SKM-1 (cell line): ENCODE results near the gene PCP4L1.

ENCODE experiments used
- DNase-seq: peaks from one replicate; lab custom pipeline; 2025; ENCODE audit not compliant: unreplicated experiment; lab: John Stamatoyannopoulos, UW

Gene PCP4L1

GRCh38 chr1:161265305-161265704, 6.8 kb downstream of the PCP4L1 start:
- DNase-seq: no peak

GRCh38 chr1:161266202-161266601, 7.7 kb downstream of the PCP4L1 start:
- DNase-seq: no peak

- no peak for DNase-seq
These were observed 8.3 kb downstream of the PCP4L1 start for GRCh38 chr1:161266836-161267235.

GRCh38 chr1:161267321-161267720, 8.8 kb downstream of the PCP4L1 start:
- DNase-seq: peak; percentile 86

- DNase-seq: no peak
These were observed 14.9 kb downstream of the PCP4L1 start for GRCh38 chr1:161273402-161273801.

GRCh38 chr1:161274874-161275273, 16.3 kb downstream of the PCP4L1 start:
- no peak for DNase-seq

GRCh38 chr1:161282991-161283390, 24.4 kb downstream of the PCP4L1 start:
- DNase-seq: no peak

GRCh38 chr1:161285113-161285512, 26.6 kb downstream of the PCP4L1 start:
- DNase-seq: no peak

- DNase-seq: no peak
These were observed 27.0 kb downstream of the PCP4L1 start for GRCh38 chr1:161285521-161285920.

GRCh38 chr1:161287482-161288054, 29.0 kb downstream of the PCP4L1 start:
- DNase-seq: no peak

GRCh38 chr1:161290779-161291178, 32.2 kb downstream of the PCP4L1 start:
- no peak for DNase-seq

- no peak for DNase-seq
These were observed 38.9 kb downstream of the PCP4L1 start for GRCh38 chr1:161297415-161297814.

GRCh38 chr1:161298116-161298515, 39.6 kb downstream of the PCP4L1 start:
- DNase-seq: peak; percentile 71

- no peak for DNase-seq
These were observed 40.8 kb downstream of the PCP4L1 start for GRCh38 chr1:161299347-161299746.

GRCh38 chr1:161300478-161300877, 41.9 kb downstream of the PCP4L1 start:
- no peak for DNase-seq

GRCh38 chr1:161304927-161305866, 46.7 kb downstream of the PCP4L1 start:
- no peak for DNase-seq

- DNase-seq: peak; percentile 93
These were observed 47.4 kb downstream of the PCP4L1 start for GRCh38 chr1:161305867-161306519.

- DNase-seq: peak; percentile 40
These were observed 48.8 kb downstream of the PCP4L1 start for GRCh38 chr1:161307230-161307768.

- DNase-seq: no peak
These were observed 49.5 kb downstream of the PCP4L1 start for GRCh38 chr1:161307892-161308638.

GRCh38 chr1:161309868-161310267, 51.3 kb downstream of the PCP4L1 start, which contains the start of gene MPZ:
MPZ (minus strand) TSS chr1:161309968; CDS start chr1:161309905, 63 bp downstream.
- no peak for DNase-seq
